Jurkat, Clone E6-1 (cell line): ENCODE data around the gene MLLT10.
"Not testable (repeated sequence)": the region's sequence is repeated elsewhere in the genome, so short reads cannot be mapped to it uniquely, and the experiment has no call there.

Source experiments
- DNase-seq: peaks from one replicate; pipeline ENCODE4 v3.0.0-alpha.2; 2011; ENCODE audit warnings: low read depth, low spot score
- H3K4me3 ChIP-seq: 2 replicates; pipeline ENCODE4 v1.5.1; 2011; ENCODE audit warnings: mild to moderate bottlenecking, low read length, control low read depth, moderate library complexity

MLLT10 gene

GRCh38 chr10:21707498-21707897 lies 173.5 kb downstream of the MLLT10 start:
- no peak for DNase-seq
- H3K4me3 ChIP-seq = no peak overlapping the region

- DNase-seq = no peak
- no peak overlapping the region for H3K4me3 ChIP-seq
Observed at GRCh38 chr10:21712975-21713374, 178.9 kb downstream of the MLLT10 start.

- no peak for DNase-seq
- H3K4me3 ChIP-seq = no peak overlapping the region
Observed at GRCh38 chr10:21715531-21716195, 181.6 kb downstream of the MLLT10 start.

GRCh38 chr10:21717437-21718054 lies 183.5 kb downstream of the MLLT10 start:
- not testable (repeated sequence) for H3K4me3 ChIP-seq, DNase-seq

GRCh38 chr10:21719502-21719901 lies 185.5 kb downstream of the MLLT10 start:
- no peak for DNase-seq
- no peak overlapping the region for H3K4me3 ChIP-seq

GRCh38 chr10:21720090-21720489 lies 186.1 kb downstream of the MLLT10 start:
- no peak overlapping the region for H3K4me3 ChIP-seq
- no peak for DNase-seq

GRCh38 chr10:21721000-21721665 lies 187.1 kb downstream of the MLLT10 start:
- no peak overlapping the region for H3K4me3 ChIP-seq
- no peak for DNase-seq

- DNase-seq = no peak
- H3K4me3 ChIP-seq = no peak overlapping the region
Observed at GRCh38 chr10:21722209-21722608, 188.2 kb downstream of the MLLT10 start.

GRCh38 chr10:21724020-21724589 lies 190.1 kb downstream of the MLLT10 start:
- DNase-seq = no peak
- H3K4me3 ChIP-seq = no peak overlapping the region

- DNase-seq = peak; percentile 93
- no peak overlapping the region for H3K4me3 ChIP-seq
Observed at GRCh38 chr10:21724687-21725367, 190.8 kb downstream of the MLLT10 start.

GRCh38 chr10:21726601-21727225 lies 192.7 kb downstream of the MLLT10 start:
- no peak for DNase-seq
- H3K4me3 ChIP-seq = no peak overlapping the region

GRCh38 chr10:21727452-21728168 lies 193.6 kb downstream of the MLLT10 start:
- DNase-seq = peak; percentile 63
- no peak overlapping the region for H3K4me3 ChIP-seq

- H3K4me3 ChIP-seq = no peak overlapping the region
- DNase-seq = no peak
Observed at GRCh38 chr10:21728618-21729017, 194.6 kb downstream of the MLLT10 start.

GRCh38 chr10:21732067-21732772 lies 198.2 kb downstream of the MLLT10 start:
- DNase-seq = peak; percentile 42
- no peak overlapping the region for H3K4me3 ChIP-seq

GRCh38 chr10:21733710-21734109 lies 199.7 kb downstream of the MLLT10 start:
- DNase-seq = no peak
- H3K4me3 ChIP-seq = no peak overlapping the region

GRCh38 chr10:21737106-21737505 lies 203.1 kb downstream of the MLLT10 start:
- peak; percentile 65 for DNase-seq
- H3K4me3 ChIP-seq = no peak overlapping the region

GRCh38 chr10:21740989-21741388 lies 207.0 kb downstream of the MLLT10 start:
- DNase-seq = no peak
- no peak overlapping the region for H3K4me3 ChIP-seq
